DOHH2 (cell line): ENCODE measurements around the gene GPR42.

Experiments used
- H3F3A ChIP-seq: fragments of 200-600 bp; sonication (generic), shearing (Covaris generic); 2 replicates; pipeline ENCODE4 v1.6.0; 2016; ENCODE audit warnings: antibody characterized with exemption, mild to moderate bottlenecking; ENCODE audit not compliant: control insufficient read depth, insufficient read depth
- H3K27ac ChIP-seq: fragments of 200-600 bp; sonication (generic); 2 replicates; pipeline ENCODE4 v1.5.1; 2014; ENCODE audit warnings: low read depth, mild to moderate bottlenecking, low read length, moderate library complexity
- H3K27me3 ChIP-seq: fragments of 200-600 bp; sonication (generic); 2 replicates; pipeline ENCODE4 v1.6.1; 2014; ENCODE audit warnings: mild to moderate bottlenecking, low read length, mixed read lengths; ENCODE audit not compliant: control insufficient read depth
- H3K36me3 ChIP-seq: fragments of 200-600 bp; sonication (generic); 2 replicates; pipeline ENCODE4 v1.6.1; 2014; ENCODE audit warnings: mild to moderate bottlenecking, low read length, moderate library complexity, mixed read lengths; ENCODE audit not compliant: control insufficient read depth
- H3K4me1 ChIP-seq: fragments of 200-600 bp; sonication (generic); 2 replicates; pipeline ENCODE4 v1.6.1; 2014; ENCODE audit warnings: mild to moderate bottlenecking, low read length, mixed read lengths; ENCODE audit not compliant: control insufficient read depth
- H3K4me2 ChIP-seq: fragments of 200-600 bp; sonication (generic); 2 replicates; pipeline ENCODE4 v1.6.0; 2014; ENCODE audit warnings: mild to moderate bottlenecking, low read length, moderate library complexity
- H3K4me3 ChIP-seq: fragments of 200-600 bp; sonication (generic); 2 replicates; pipeline ENCODE4 v1.5.1; 2014; ENCODE audit warnings: mild to moderate bottlenecking, low read length, mixed read lengths
- H3K79me2 ChIP-seq: fragments of 200-600 bp; sonication (generic); 2 replicates; pipeline ENCODE4 v1.6.1; 2014; ENCODE audit warnings: mild to moderate bottlenecking, low read length, mixed read lengths; ENCODE audit not compliant: control insufficient read depth
- H3K9me2 ChIP-seq: fragments of 200-600 bp; sonication (generic); replicated peaks from 2 replicates; pipeline ENCODE4 v1.6.1; 2014; ENCODE audit warnings: mild to moderate bottlenecking, low read length, mixed read lengths; ENCODE audit not compliant: control insufficient read depth
- H3K9me3 ChIP-seq: fragments of 200-600 bp; sonication (generic); 2 replicates; pipeline ENCODE4 v1.6.1; 2014; ENCODE audit warnings: antibody characterized with exemption, low read length, mixed read lengths; ENCODE audit not compliant: control insufficient read depth, insufficient read depth
- H4K20me1 ChIP-seq: fragments of 200-600 bp; sonication (generic); 2 replicates; pipeline ENCODE4 v1.6.0; 2014; ENCODE audit warnings: low read depth, mild to moderate bottlenecking, antibody characterized with exemption, low read length, moderate library complexity; ENCODE audit not compliant: control insufficient read depth, insufficient read depth
- CTCF ChIP-seq: fragments of 200-600 bp; sonication (generic); IDR thresholded peaks from one replicate; pipeline ENCODE4 v1.5.1; 2014; ENCODE audit warnings: antibody characterized with exemption, mild to moderate bottlenecking, low read depth, low read length; ENCODE audit not compliant: poor library complexity, severe bottlenecking
- EZH2phosphoT487 ChIP-seq: fragments of 200-600 bp; sonication (generic); IDR thresholded peaks from 2 replicates; pipeline ENCODE4 v1.6.1; 2017; ENCODE audit warnings: borderline replicate concordance, mild to moderate bottlenecking, antibody characterized with exemption, low read length, moderate library complexity, mixed read lengths

The GPR42 gene

GRCh38 chr19:35392742-35393715 lies 22.2 kb downstream of the GPR42 start:
- Histone ChIP-seq H3K9me2 (no peaks in the 10 kb centered on the region), H3K36me3 (no peaks in the 10 kb centered on the region), H3F3A (no peaks in the 10 kb centered on the region), H3K27ac (no peak overlapping the region), H4K20me1 (no peaks in the 10 kb centered on the region), H3K4me1 (no peaks in the 10 kb centered on the region), H3K9me3 (no peaks in the 10 kb centered on the region), H3K4me3 (no peak overlapping the region), H3K79me2 (no peaks in the 10 kb centered on the region), H3K4me2 (no peak overlapping the region), H3K27me3 (peaks cover 30% of the 10 kb centered on the region)
- TF ChIP-seq CTCF (no peak), EZH2phosphoT487 (no peak)

GRCh38 chr19:35395382-35396199 lies 24.7 kb downstream of the GPR42 start:
- Histone ChIP-seq H3K27ac (no peak overlapping the region), H4K20me1 (no peaks in the 10 kb centered on the region), H3F3A (no peaks in the 10 kb centered on the region), H3K4me3 (no peak overlapping the region), H3K4me2 (no peak overlapping the region), H3K27me3 (peaks cover 38% of the 10 kb centered on the region), H3K4me1 (no peaks in the 10 kb centered on the region), H3K9me3 (no peaks in the 10 kb centered on the region), H3K79me2 (no peaks in the 10 kb centered on the region), H3K36me3 (no peaks in the 10 kb centered on the region), H3K9me2 (no peaks in the 10 kb centered on the region)
- TF ChIP-seq CTCF = no peak
- no peak for TF ChIP-seq EZH2phosphoT487

GRCh38 chr19:35396240-35396885 lies 25.5 kb downstream of the GPR42 start:
- Histone ChIP-seq H4K20me1 (0 out of 2 replicates have a peak, but pooled peaks cover 2% of the 10 kb centered on the region), H3K4me3 (no peak overlapping the region), H3K79me2 (no peaks in the 10 kb centered on the region), H3F3A (no peaks in the 10 kb centered on the region), H3K9me2 (no peaks in the 10 kb centered on the region), H3K27ac (no peak overlapping the region), H3K36me3 (no peaks in the 10 kb centered on the region), H3K9me3 (no peaks in the 10 kb centered on the region), H3K4me1 (no peaks in the 10 kb centered on the region), H3K4me2 (no peak overlapping the region), H3K27me3 (peaks cover 32% of the 10 kb centered on the region)
- no peak for TF ChIP-seq EZH2phosphoT487
- no peak for TF ChIP-seq CTCF
